Mesodermal cell (in vitro differentiated cells): ENCODE results near the gene MRAP.

Source experiments
- H3K27ac ChIP-seq: 2 replicates; pipeline ENCODE4 v1.7.0; 2013; ENCODE audit warnings: mild to moderate bottlenecking, low read depth, low read length, moderate library complexity; ENCODE audit not compliant: severe bottlenecking
- H3K36me3 ChIP-seq: 2 replicates; pipeline ENCODE4 v1.7.1; 2013; ENCODE audit warnings: mild to moderate bottlenecking, low read length, moderate library complexity; ENCODE audit not compliant: control insufficient read depth, insufficient read depth
- H3K4me1 ChIP-seq: one replicate; pipeline ENCODE4 v1.7.1; 2013; ENCODE audit warnings: mild to moderate bottlenecking, low read length; ENCODE audit not compliant: insufficient read depth, control insufficient read depth, poor library complexity, severe bottlenecking
- H3K4me3 ChIP-seq: 2 replicates; pipeline ENCODE4 v1.7.0; 2013; ENCODE audit warnings: low read length, control low read depth, mild to moderate bottlenecking; ENCODE audit not compliant: insufficient read depth, poor library complexity, severe bottlenecking; ENCODE audit errors: extremely low read depth
- H3K9me3 ChIP-seq: 2 replicates; pipeline ENCODE4 v1.7.1; 2013; ENCODE audit warnings: mild to moderate bottlenecking, low read length, moderate library complexity; ENCODE audit not compliant: control insufficient read depth
- WGBS, 2 experiments: methylation state at CpG; one replicate each; pipeline ENCODE4 v1.1.5; 2013; ENCODE audit warnings: missing lambda C conversion rate in 2 of 2; ENCODE audit not compliant: insufficient coverage in 2 of 2; 5-methylcytosine and 5-hydroxymethylcytosine counted together

The MRAP gene

GRCh38 chr21:32348604-32349332 lies 50.1 kb downstream of the MRAP start:
- no peak overlapping the region for H3K4me3 ChIP-seq
- 93% methylated on average over 6 of the region's 9 CpGs for WGBS, 2 experiments
- H3K4me1 ChIP-seq = peaks cover 4% of the 10 kb centered on the region
- H3K36me3 ChIP-seq = peaks cover 99% of the 10 kb centered on the region
- peaks cover 6% of the 10 kb centered on the region for H3K9me3 ChIP-seq
- no peak overlapping the region for H3K27ac ChIP-seq

GRCh38 chr21:32349333-32349944 lies 50.8 kb downstream of the MRAP start:
- peaks cover 99% of the 10 kb centered on the region for H3K36me3 ChIP-seq
- H3K4me3 ChIP-seq = no peak overlapping the region
- H3K9me3 ChIP-seq = peaks cover 6% of the 10 kb centered on the region
- WGBS, 2 experiments = 88 to 97% methylated on average over 13 to 14 of the region's 16 CpGs
- H3K27ac ChIP-seq = no peak overlapping the region
- peaks cover 4% of the 10 kb centered on the region for H3K4me1 ChIP-seq

DNA sequence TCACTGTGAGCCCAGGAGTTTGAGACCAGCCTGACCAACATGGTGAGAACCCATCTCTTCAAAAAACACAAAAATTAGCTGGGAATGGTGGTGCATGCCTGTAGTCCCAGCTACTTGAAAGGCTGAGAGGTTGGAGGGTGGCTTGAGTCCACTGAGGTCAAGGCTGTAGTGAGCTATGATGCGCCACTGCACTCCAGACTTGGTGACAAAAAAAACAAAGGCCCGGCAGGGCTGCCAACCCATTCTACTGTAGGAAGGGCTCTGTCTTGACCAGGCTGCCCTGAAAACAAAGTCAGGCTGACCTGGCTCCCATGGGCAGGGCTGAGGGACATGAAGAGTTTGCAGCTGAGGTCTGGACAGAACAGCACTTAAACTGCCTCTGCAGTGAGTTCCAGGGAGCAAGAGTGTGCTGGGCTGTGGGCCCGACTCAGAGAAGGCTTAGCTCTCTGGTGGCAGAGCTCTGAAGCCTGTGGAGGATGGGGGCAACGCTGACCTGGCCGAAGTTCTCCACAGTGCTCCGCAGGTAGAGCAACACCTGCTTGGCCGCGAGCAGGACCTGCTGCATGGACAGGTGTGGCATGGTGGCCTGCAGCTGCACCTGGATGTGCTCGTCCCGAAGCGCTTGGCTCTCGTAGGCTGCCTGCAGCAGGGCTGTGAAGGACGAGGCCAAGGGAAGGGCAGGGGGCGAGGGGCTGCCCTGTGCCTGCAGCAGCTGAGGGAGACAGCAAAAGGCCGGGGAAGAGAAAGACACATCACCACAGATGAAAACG lies 51.7 kb downstream of the MRAP start:
- no peaks in the 10 kb centered on the region for H3K9me3 ChIP-seq
- WGBS, 2 experiments = 91 to 95% methylated on average over 14 to 16 of the region's 16 CpGs
- H3K27ac ChIP-seq = no peak overlapping the region
- H3K36me3 ChIP-seq = peaks cover 99% of the 10 kb centered on the region
- H3K4me3 ChIP-seq = no peak overlapping the region
- peaks cover 4% of the 10 kb centered on the region for H3K4me1 ChIP-seq

DNA sequence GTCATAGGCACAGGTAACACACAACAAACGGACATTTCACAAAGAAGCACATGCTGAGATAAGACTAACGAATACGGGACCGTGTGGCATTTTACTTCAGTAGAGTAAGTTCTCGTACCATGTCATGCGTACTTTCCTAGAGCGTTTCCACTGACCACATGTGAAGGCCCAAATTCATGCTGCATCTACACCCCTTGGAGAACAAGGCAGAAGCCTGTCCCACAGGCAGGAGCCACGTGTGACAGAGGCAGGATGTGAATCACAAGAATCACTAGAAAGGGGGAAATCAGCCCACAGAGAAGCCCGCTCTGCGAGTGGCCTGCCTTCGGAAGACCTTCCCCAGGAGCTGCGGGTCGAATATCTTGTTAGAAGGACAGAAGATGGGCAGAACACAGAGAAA lies 52.3 kb downstream of the MRAP start:
- Histone ChIP-seq H3K36me3 (peaks cover 99% of the 10 kb centered on the region), H3K27ac (no peak overlapping the region), H3K4me1 (peaks cover 4% of the 10 kb centered on the region), H3K4me3 (no peak overlapping the region), H3K9me3 (no peaks in the 10 kb centered on the region)
- WGBS, 2 experiments = 93 to 95% methylated on average over 13 of the region's 13 CpGs

DNA sequence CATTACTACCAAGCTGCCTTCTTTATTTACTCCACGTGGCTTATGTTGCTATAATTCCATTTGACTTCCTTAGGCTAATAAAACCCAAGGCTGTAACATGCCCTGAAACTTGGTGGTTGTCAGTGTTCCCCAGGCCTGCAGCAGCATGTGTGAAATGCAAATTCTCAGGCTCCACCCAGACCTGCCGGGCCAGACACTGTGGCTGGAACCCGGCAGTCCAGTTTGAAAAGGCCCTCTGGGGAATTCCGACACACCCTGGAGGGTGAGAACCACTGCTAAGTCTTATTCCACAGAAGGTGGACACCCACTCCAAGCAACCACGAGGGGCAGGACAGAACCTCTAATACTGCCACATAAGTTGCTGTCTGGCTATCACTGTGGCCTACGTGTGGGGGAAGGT lies 52.8 kb downstream of the MRAP start:
- Histone ChIP-seq H3K4me3 (no peak overlapping the region), H3K9me3 (no peaks in the 10 kb centered on the region), H3K36me3 (peaks cover 99% of the 10 kb centered on the region), H3K4me1 (peaks cover 4% of the 10 kb centered on the region), H3K27ac (no peak overlapping the region)
- WGBS, 2 experiments = 90 to 92% methylated on average over 5 to 6 of the region's 6 CpGs

GRCh38 chr21:32352526-32352925 lies 53.9 kb downstream of the MRAP start:
- no peak overlapping the region for H3K27ac ChIP-seq
- H3K36me3 ChIP-seq = peaks cover 95% of the 10 kb centered on the region
- no peaks in the 10 kb centered on the region for H3K9me3 ChIP-seq
- 86 to 90% methylated on average over 6 to 7 of the region's 7 CpGs for WGBS, 2 experiments
- H3K4me1 ChIP-seq = peaks cover 4% of the 10 kb centered on the region
- H3K4me3 ChIP-seq = no peak overlapping the region

- WGBS, 2 experiments = 94 to 99% methylated on average over 7 to 8 of the region's 8 CpGs
- Histone ChIP-seq H3K36me3 (peaks cover 92% of the 10 kb centered on the region), H3K4me1 (peaks cover 4% of the 10 kb centered on the region), H3K27ac (no peak overlapping the region), H3K9me3 (no peaks in the 10 kb centered on the region), H3K4me3 (no peak overlapping the region)
Measured at GRCh38 chr21:32353002-32353711, 54.5 kb downstream of the MRAP start.

GRCh38 chr21:32356874-32357395 lies 58.3 kb downstream of the MRAP start:
- Histone ChIP-seq H3K36me3 (peaks cover 89% of the 10 kb centered on the region), H3K4me1 (no peaks in the 10 kb centered on the region)
- WGBS, 2 experiments = 86% methylated on average over 1 of the region's 1 CpG; no CpG with 5 or more reads in 1 of the 2 experiments

DNA sequence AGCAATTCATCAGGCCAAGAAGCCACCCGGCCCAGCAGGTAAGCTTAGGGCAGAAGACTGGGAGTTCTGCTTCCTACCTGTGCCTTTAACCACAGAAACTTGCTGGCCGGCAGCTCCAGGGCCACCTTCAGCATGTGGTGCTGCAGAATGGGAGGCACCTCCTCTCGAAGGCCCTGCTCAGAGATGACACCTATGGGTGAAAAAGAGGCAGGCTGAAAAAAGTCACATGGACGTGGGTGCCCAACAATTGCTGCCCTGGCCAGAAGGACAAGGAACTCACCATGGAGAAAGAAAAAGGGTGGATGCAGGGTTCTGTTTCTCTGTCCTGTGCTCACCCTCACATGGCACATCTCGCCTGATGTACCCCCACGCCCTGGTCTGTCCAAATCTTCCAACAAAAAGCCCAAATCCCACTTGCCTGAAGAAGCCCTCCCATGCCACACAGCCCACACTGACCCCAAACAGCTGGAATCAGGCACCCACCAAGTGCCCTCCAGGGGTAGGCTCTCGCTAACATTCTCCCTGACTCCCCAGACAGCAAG lies 61.1 kb downstream of the MRAP start:
- Histone ChIP-seq H3K4me3 (no peak overlapping the region), H3K4me1 (peaks cover 3% of the 10 kb centered on the region), H3K9me3 (no peaks in the 10 kb centered on the region), H3K27ac (no peak overlapping the region), H3K36me3 (peaks cover 89% of the 10 kb centered on the region)
- 85 to 87% methylated on average over 5 to 7 of the region's 7 CpGs for WGBS, 2 experiments

More at GRCh38 chr21:32356874-32357395, 58.3 kb downstream of the MRAP start:
- Histone ChIP-seq H3K4me3 (no peak overlapping the region), H3K9me3 (no peaks in the 10 kb centered on the region), H3K27ac (no peak overlapping the region)

- Histone ChIP-seq H3K36me3 (peaks cover 86% of the 10 kb centered on the region), H3K4me1 (peaks cover 3% of the 10 kb centered on the region), H3K4me3 (no peak overlapping the region), H3K9me3 (no peaks in the 10 kb centered on the region), H3K27ac (no peak overlapping the region)
- WGBS, 2 experiments = 92 to 100% methylated on average over 5 of the region's 5 CpGs
Measured at GRCh38 chr21:32360401-32360975, 61.8 kb downstream of the MRAP start.
